ENCODE measurements around the gene CCDC150. TPM values are rescaled to one million over a fixed set of nuclear protein-coding genes. Genes with fewer than 3 reads are reported as not detected.

CCDC150 gene
- total RNA-seq, 6 experiments from 2014 or later, result 1.4 to 4.3 (median 3.8) TPM

GRCh38 chr2:196653843-196654242 lies 14.3 kb downstream of the CCDC150 start:
- Mint-ChIP-seq H3K9me3 (peaks cover 58% of the 10 kb centered on the region), H3K4me1 (ENCODE audit: low read depth) (no peaks in the 10 kb centered on the region; the same call in 1 of the 2 replicates), H3K36me3 (ENCODE audit: low read depth) (peaks cover 69% of the 10 kb centered on the region), H3K4me3 (no peak overlapping the region), H3K27me3 (ENCODE audit: insufficient read depth) (peaks cover 2% of the 10 kb centered on the region; the same call in 1 of the 2 replicates), H3K27ac (no peak overlapping the region)
- no peak for TF ChIP-seq CTCF (IDR thresholded peaks at IDR 0.05)
- DNase-seq, result no peak

GRCh38 chr2:196655761-196656160 lies 16.2 kb downstream of the CCDC150 start:
- H3K36me3 Mint-ChIP-seq (ENCODE audit: low read depth), result peaks cover 49% of the 10 kb centered on the region
- H3K27me3 Mint-ChIP-seq (ENCODE audit: insufficient read depth), result peaks cover 2% of the 10 kb centered on the region; the same call in 1 of the 2 replicates
- peaks cover 13% of the 10 kb centered on the region for H3K4me1 Mint-ChIP-seq (ENCODE audit: low read depth)
- no peak overlapping the region for H3K4me3 Mint-ChIP-seq
- peaks cover 39% of the 10 kb centered on the region for H3K9me3 Mint-ChIP-seq
- no peak for TF ChIP-seq CTCF (IDR thresholded peaks at IDR 0.05)
- no peak overlapping the region for H3K27ac Mint-ChIP-seq
- no peak for DNase-seq

- Mint-ChIP-seq H3K9me3 (peaks cover 23% of the 10 kb centered on the region), H3K36me3 (ENCODE audit: low read depth) (peaks cover 34% of the 10 kb centered on the region), H3K4me3 (no peak overlapping the region), H3K4me1 (ENCODE audit: low read depth) (peaks cover 19% of the 10 kb centered on the region), H3K27ac (no peak overlapping the region), H3K27me3 (ENCODE audit: insufficient read depth) (peaks cover 2% of the 10 kb centered on the region; the same call in 1 of the 2 replicates)
- TF ChIP-seq CTCF (IDR thresholded peaks at IDR 0.05), result no peak
- no peak for DNase-seq
Observed at GRCh38 chr2:196657333-196657732, 17.8 kb downstream of the CCDC150 start.

GRCh38 chr2:196659844-196660243 lies 20.3 kb downstream of the CCDC150 start:
- 0 out of 2 replicates have a peak, but pooled peaks cover under 1% of the 10 kb centered on the region for H3K9me3 Mint-ChIP-seq
- no peaks in the 10 kb centered on the region for H3K27me3 Mint-ChIP-seq (ENCODE audit: insufficient read depth)
- no peak for TF ChIP-seq CTCF (IDR thresholded peaks at IDR 0.05)
- no peak overlapping the region for H3K27ac Mint-ChIP-seq
- H3K4me1 Mint-ChIP-seq (ENCODE audit: low read depth), result peaks cover 19% of the 10 kb centered on the region
- DNase-seq, result no peak
- no peak overlapping the region for H3K4me3 Mint-ChIP-seq
- peaks cover 10% of the 10 kb centered on the region for H3K36me3 Mint-ChIP-seq (ENCODE audit: low read depth)

GRCh38 chr2:196660244-196660643 lies 20.7 kb downstream of the CCDC150 start:
- no peak for TF ChIP-seq CTCF (IDR thresholded peaks at IDR 0.05)
- H3K4me3 Mint-ChIP-seq, result no peak overlapping the region
- H3K27ac Mint-ChIP-seq, result peak overlapping the region; percentile 69
- H3K27me3 Mint-ChIP-seq (ENCODE audit: insufficient read depth), result no peaks in the 10 kb centered on the region
- H3K9me3 Mint-ChIP-seq, result no peaks in the 10 kb centered on the region
- H3K4me1 Mint-ChIP-seq (ENCODE audit: low read depth), result peaks cover 19% of the 10 kb centered on the region
- DNase-seq, result peak; percentile 71
- H3K36me3 Mint-ChIP-seq (ENCODE audit: low read depth), result peaks cover 9% of the 10 kb centered on the region; the same call in 1 of the 2 replicates

GRCh38 chr2:196670342-196670741 lies 30.8 kb downstream of the CCDC150 start:
- H3K27ac Mint-ChIP-seq, result no peak overlapping the region
- no peaks in the 10 kb centered on the region for H3K9me3 Mint-ChIP-seq
- H3K36me3 Mint-ChIP-seq (ENCODE audit: low read depth), result no peaks in the 10 kb centered on the region
- no peak for TF ChIP-seq CTCF (IDR thresholded peaks at IDR 0.05)
- H3K4me1 Mint-ChIP-seq (ENCODE audit: low read depth), result no peaks in the 10 kb centered on the region
- no peak overlapping the region for H3K4me3 Mint-ChIP-seq
- no peak for DNase-seq
- H3K27me3 Mint-ChIP-seq (ENCODE audit: insufficient read depth), result no peaks in the 10 kb centered on the region
